ENCODE results near the gene BMPR1A. TPM values are rescaled to one million over a fixed set of nuclear protein-coding genes. Genes with fewer than 3 reads are reported as not detected.

BMPR1A gene
- total RNA-seq, 1 experiment from 2014 or later = 63.2 TPM

GRCh38 chr10:86878983-86879713 lies 122.7 kb downstream of the BMPR1A start:
- ChIA-PET CTCF (no interaction called here), POLR2A (no interaction called here)
- no peak overlapping the region for H3K27ac Mint-ChIP-seq (ENCODE audit: unreplicated experiment)
- no peak for DNase-seq
- no peaks in the 10 kb centered on the region for H3K4me1 Mint-ChIP-seq (ENCODE audit: low read depth, unreplicated experiment)
- intact Hi-C loops (cut with micrococcal nuclease; ENCODE audit: unreplicated experiment) = no loop called here
- no peak overlapping the region for H3K4me3 ChIP-seq (ENCODE audit: low read depth, low read length)
- peaks cover 26% of the 10 kb centered on the region for H3K36me3 Mint-ChIP-seq (ENCODE audit: insufficient read depth, unreplicated experiment)
- no peaks in the 10 kb centered on the region for H3K36me3 ChIP-seq (ENCODE audit: control insufficient read depth, insufficient read depth, low read length)
- no peak for TF ChIP-seq CTCF (IDR thresholded peaks at IDR 0.05; ENCODE audit: insufficient read depth in 1 of 2, low read depth in 1 of 2, low read length in 1 of 2, severe bottlenecking in 1 of 2, unreplicated experiment in 1 of 2)
- H3K9me3 ChIP-seq = no peaks in the 10 kb centered on the region
- H3K4me3 Mint-ChIP-seq (ENCODE audit: unreplicated experiment) = no peak overlapping the region
- H3K27me3 Mint-ChIP-seq (ENCODE audit: insufficient read depth, unreplicated experiment) = no peaks in the 10 kb centered on the region
- no peaks in the 10 kb centered on the region for H3K27me3 ChIP-seq (replicated peaks; ENCODE audit: control insufficient read depth, insufficient read depth, low read length)
- no TSS peak for BruUV-seq (replicated peaks)
- no peaks in the 10 kb centered on the region for H3K9me3 Mint-ChIP-seq (ENCODE audit: unreplicated experiment)
- H3K4me1 ChIP-seq = no peaks in the 10 kb centered on the region

- intact Hi-C loops (cut with micrococcal nuclease; ENCODE audit: unreplicated experiment) = no loop called here
- Histone ChIP-seq H3K9me3 (no peaks in the 10 kb centered on the region), H3K4me1 (no peaks in the 10 kb centered on the region), H3K4me3 (ENCODE audit: low read depth, low read length) (no peak overlapping the region), H3K27me3 (replicated peaks; ENCODE audit: control insufficient read depth, insufficient read depth, low read length) (no peaks in the 10 kb centered on the region), H3K36me3 (ENCODE audit: control insufficient read depth, insufficient read depth, low read length) (no peaks in the 10 kb centered on the region)
- H3K9me3 Mint-ChIP-seq (ENCODE audit: unreplicated experiment) = no peaks in the 10 kb centered on the region
- no peak overlapping the region for H3K27ac Mint-ChIP-seq (ENCODE audit: unreplicated experiment)
- no TSS peak for BruUV-seq (replicated peaks)
- no peak for TF ChIP-seq CTCF (IDR thresholded peaks at IDR 0.05; ENCODE audit: insufficient read depth in 1 of 2, low read depth in 1 of 2, low read length in 1 of 2, severe bottlenecking in 1 of 2, unreplicated experiment in 1 of 2)
- no peaks in the 10 kb centered on the region for H3K27me3 Mint-ChIP-seq (ENCODE audit: insufficient read depth, unreplicated experiment)
- no peak overlapping the region for H3K4me3 Mint-ChIP-seq (ENCODE audit: unreplicated experiment)
- ChIA-PET POLR2A (interaction anchor here (0.6 kb wide), 1 partner anchor 795 kb away, joined by 4 read pairs; no protein-coding TSS in a partner anchor), CTCF (no interaction called here)
- H3K36me3 Mint-ChIP-seq (ENCODE audit: insufficient read depth, unreplicated experiment) = peaks cover 34% of the 10 kb centered on the region
- DNase-seq = no peak
- H3K4me1 Mint-ChIP-seq (ENCODE audit: low read depth, unreplicated experiment) = no peaks in the 10 kb centered on the region
These were observed 124.6 kb downstream of the BMPR1A start for GRCh38 chr10:86880971-86881370.

GRCh38 chr10:86888585-86889381 lies 132.4 kb downstream of the BMPR1A start:
- Histone ChIP-seq H3K27me3 (replicated peaks; ENCODE audit: control insufficient read depth, insufficient read depth, low read length) (no peaks in the 10 kb centered on the region), H3K4me3 (ENCODE audit: low read depth, low read length) (no peak overlapping the region), H3K36me3 (ENCODE audit: control insufficient read depth, insufficient read depth, low read length) (no peaks in the 10 kb centered on the region), H3K9me3 (no peaks in the 10 kb centered on the region), H3K4me1 (no peaks in the 10 kb centered on the region)
- H3K4me3 Mint-ChIP-seq (ENCODE audit: unreplicated experiment) = no peak overlapping the region
- H3K27me3 Mint-ChIP-seq (ENCODE audit: insufficient read depth, unreplicated experiment) = no peaks in the 10 kb centered on the region
- intact Hi-C loops (cut with micrococcal nuclease; ENCODE audit: unreplicated experiment) = no loop called here
- BruUV-seq (replicated peaks) = no TSS peak
- H3K36me3 Mint-ChIP-seq (ENCODE audit: insufficient read depth, unreplicated experiment) = peaks cover 48% of the 10 kb centered on the region
- DNase-seq = no peak
- H3K27ac Mint-ChIP-seq (ENCODE audit: unreplicated experiment) = no peak overlapping the region
- no peaks in the 10 kb centered on the region for H3K9me3 Mint-ChIP-seq (ENCODE audit: unreplicated experiment)
- CTCF ChIA-PET = no interaction called here
- POLR2A ChIA-PET = no interaction called here
- no peaks in the 10 kb centered on the region for H3K4me1 Mint-ChIP-seq (ENCODE audit: low read depth, unreplicated experiment)
- no peak for TF ChIP-seq CTCF (IDR thresholded peaks at IDR 0.05; ENCODE audit: insufficient read depth in 1 of 2, low read depth in 1 of 2, low read length in 1 of 2, severe bottlenecking in 1 of 2, unreplicated experiment in 1 of 2)

Measured in Caco-2 (cell line).